Amygdala (tissue), 56 donors: ENCODE measurements around the gene PNRC2.
A peak's percentile ranks its signal among the peaks of the same experiment; 100 is the strongest.
"Not testable (repeated sequence)": the region's sequence is repeated elsewhere in the genome, so short reads cannot be mapped to it uniquely, and the experiment has no call there.

Experiments used
- DNase-seq, 56 donors: peaks; one replicate each; lab custom pipeline; 2025; lab: John Stamatoyannopoulos, UW

The PNRC2 gene

DNA sequence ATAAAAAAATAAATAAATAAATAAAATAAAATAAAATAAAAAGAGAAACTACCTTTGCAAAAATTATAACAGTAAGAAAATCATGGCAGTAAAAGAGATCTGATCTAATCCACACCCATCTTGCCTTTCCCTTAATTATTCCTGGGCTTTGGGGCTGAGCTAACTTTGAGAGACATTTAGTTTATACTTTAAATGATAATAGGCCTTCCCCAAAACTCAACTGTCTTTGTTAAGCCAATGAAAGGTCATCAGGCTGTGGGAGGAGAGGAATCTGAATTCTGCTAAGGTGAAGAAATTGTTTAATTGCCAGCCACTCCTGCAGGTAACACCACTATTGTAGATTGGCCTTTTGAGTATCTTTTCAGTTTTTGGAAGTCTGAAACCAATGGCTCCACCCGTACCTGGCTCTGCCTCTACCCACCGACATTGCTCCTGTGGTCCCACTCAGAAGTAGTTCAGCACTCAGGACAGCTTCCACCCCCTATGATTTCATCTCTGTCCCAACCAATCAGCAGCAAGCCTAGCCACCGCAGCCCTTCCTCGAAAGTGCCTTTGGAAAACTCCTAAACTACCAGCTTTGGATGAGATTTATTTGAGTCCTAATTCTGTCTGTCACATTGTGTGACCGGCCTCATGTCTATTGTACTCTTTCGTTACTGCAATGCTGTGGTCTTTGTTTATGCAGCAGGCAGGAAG, 23.0 kb upstream of the PNRC2 start:
- no peak for DNase-seq

DNA sequence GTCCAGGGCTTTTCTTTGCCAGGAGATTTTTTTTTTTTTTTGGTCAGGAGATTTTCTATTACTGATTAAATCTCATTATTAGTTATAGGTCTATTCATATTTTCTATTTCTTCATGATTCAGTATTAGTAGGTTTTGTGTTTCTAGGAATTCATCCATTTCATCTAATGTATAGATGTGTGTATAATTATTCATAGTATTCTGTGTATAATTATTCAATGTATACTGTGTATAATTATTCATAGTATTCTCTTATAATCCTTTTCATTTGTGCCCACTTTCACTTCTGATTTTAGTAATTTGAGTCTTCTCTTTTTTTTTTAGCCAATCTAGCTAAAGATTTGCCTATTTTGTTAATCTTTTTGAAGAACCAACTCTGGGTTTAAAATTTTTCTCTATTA, 12.3 kb upstream of the PNRC2 start:
- DNase-seq = no peak

- no peak for DNase-seq
Measured at GRCh38 chr1:23953020-23953419, 6.6 kb upstream of the PNRC2 start.

DNA sequence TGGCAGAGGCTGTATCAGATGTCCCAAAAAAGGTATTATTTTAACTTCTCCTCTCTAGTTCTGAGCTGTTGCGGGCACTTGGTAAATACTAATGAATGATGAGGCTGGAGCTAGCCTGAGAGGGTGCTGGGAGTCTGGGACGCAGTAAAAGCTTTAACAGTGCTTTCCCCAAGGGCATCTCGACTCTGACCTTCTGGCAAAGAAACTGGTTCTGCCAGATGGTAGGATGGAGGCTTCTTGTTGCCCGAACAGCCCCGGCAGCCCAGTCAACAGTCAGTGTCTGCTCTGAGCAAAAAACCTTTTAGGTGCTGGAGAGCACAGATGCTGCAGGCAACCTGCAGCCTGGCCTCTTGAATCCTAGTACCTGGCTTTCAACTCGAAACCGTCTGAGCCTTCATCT, 2.5 kb upstream of the PNRC2 start:
- no peak for DNase-seq

DNA sequence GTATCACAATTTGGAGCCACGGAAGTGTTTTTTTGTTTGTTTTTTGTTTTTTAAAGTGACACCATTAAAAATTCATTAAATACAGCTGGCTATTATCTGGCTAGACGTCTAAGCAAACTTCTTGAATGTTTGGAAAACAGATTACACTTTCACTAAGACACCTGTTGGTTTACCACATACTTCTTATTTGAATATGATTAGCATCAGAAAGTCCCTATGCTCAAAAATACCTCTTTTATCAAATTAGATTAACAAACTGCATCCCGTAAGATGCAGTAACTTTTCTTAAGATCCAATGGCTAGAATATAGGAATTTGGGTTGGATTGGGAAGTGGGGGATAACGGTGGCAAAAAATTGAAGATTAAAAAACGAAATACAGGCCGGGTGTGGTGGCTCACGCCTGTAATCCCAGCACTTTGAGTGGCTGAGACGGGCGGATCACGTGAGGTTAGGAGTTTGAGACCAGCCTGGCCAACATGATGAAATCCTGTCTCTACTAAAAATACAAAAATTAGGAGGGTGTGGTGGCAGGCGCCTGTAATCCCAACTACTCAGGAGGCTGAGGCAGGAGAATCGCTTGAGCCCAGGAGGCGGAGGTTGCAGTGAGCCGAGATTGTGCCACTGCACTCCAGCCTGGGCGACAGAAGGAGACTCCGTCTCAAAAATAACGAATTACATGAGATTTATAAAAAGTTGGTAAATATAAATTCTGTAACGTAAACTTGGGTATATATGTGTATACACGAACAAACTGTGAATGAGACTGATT, 1.4 kb upstream of the PNRC2 start:
- DNase-seq = not testable (repeated sequence)

- peak in 49 of 56 donors; percentile 17 to 85 (median 62) for DNase-seq
Measured at GRCh38 chr1:23958810-23959460, 693 bp upstream of the PNRC2 start.

DNA sequence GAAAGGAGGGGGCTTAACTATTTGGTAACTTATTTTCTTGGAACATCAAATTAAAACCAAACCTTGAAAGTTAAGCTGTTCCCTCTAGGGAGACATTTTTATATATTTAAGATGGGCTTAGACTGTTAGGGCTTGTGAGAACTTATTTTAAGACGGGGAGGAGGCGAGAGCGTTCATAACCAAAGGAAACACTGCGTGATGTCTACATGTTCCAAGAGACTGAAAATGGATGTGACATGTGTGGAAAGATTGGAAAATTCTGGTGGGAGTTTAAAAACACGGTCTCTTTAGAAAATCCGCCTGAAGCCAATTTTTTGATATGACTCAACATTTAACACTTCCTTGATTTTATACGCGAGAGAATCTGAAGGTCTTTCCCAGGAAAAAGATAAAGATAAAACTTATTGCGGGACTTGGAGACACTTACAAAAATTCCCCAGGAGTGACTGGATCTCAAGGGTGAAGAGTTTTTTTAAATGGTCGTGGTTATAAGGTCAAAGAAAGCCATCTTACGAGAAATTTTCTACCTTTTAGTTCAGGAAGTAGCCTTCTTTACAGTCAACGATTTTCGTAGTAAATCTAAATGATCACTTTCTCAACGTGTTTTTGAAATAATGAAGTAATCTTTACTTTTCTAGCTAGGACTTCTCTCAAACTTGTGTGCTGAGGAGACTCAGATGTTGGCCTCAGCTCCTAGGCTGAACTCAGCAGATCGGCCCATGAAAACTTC, 828 bp downstream of the PNRC2 start:
- DNase-seq = peak in 3 of 56 donors; percentile 21 to 35 (median 25)

DNA sequence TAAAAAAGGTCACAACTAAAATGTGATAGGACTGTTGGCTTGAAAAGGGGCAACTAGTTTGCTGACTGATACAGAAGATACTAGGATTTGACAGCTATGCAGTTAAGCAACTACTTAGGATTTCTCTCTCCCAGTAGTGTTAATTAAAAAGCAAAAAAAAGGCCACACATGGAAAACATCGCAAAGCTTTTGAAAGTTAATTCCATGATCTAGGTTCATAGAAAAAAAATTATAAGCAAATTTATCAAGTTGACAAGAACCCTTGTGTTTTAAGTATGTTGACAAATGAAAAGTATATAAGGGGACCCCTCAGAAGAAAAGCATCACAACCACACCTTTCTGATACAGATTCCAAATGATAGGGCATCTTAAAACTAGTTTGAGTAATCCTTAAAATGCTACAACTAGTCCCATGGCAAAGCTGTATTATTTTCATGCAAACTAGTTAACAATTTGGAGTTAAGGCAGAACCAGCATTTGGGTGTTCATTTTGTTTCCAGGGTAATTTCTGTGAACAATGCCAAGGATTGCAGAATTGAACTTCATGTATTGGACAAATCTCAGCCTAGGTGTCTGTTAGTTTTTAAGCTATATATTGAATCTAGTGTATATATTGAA, 4.1 kb downstream of the PNRC2 start:
- DNase-seq = no peak

DNA sequence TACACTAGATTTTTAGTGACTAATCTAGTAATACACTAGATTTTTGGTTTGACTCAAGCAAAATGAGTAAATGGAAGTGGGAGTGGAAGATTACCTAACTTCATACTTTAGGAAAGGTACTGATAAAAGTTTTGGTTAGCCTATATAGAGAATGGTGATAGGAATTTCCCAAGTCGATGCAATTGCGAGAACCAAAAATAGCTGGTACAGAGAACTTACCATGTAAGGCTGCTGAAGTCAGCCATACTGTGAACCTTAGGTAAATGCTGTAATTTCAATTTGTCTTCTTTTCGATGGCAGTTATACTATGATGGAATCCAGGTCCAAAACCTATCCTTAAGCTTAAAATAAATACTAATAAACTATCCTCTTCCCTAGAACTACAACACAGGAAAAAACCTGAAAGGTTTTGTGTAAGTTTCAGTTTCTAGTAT, 4.6 kb downstream of the PNRC2 start:
- no peak for DNase-seq

GRCh38 chr1:23964790-23965740, 5.4 kb downstream of the PNRC2 start:
- no peak for DNase-seq

- no peak for DNase-seq
Measured at GRCh38 chr1:23966973-23967493, 7.4 kb downstream of the PNRC2 start.

DNA sequence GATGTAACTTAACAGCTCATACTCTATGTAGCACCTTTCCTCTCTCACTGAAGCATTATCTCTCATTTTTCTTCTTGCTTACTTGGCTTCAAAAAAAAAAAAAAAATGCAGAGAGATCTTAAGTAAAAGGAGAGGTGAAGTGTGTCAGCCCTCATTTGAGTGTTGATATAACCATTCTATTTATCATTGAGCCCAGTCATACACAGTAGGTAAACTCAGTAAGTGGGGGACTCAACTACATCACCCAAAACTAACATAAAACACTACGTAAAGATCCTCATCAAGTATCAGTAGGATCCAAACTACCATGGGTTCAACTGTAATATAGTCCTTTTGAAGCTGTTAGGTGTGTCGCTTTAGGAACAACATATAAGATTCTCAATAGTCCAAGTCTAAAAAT, 8.2 kb downstream of the PNRC2 start:
- DNase-seq = no peak

- no peak for DNase-seq
Measured at GRCh38 chr1:23977187-23977853, 17.7 kb downstream of the PNRC2 start.

GRCh38 chr1:23977854-23978191, 18.2 kb downstream of the PNRC2 start:
- DNase-seq = no peak

DNA sequence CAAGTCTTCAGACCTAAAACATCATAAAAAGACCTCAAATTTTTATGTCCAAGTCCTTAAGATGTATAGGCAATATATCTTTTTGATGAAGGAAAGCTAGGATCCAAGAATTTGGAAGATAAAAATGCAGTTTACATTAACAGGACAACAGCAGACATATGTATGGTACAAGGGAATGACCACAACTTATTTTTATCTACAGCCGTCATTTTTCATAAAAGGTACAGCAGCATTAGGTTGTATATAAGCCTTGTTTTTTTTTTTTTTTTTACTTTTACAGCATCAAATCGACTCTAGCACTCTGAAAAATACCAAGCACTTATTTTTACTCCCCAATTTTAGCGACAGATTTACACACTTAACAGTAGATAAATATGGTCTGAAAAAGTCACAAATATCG, 19.2 kb downstream of the PNRC2 start:
- no peak for DNase-seq

DNA sequence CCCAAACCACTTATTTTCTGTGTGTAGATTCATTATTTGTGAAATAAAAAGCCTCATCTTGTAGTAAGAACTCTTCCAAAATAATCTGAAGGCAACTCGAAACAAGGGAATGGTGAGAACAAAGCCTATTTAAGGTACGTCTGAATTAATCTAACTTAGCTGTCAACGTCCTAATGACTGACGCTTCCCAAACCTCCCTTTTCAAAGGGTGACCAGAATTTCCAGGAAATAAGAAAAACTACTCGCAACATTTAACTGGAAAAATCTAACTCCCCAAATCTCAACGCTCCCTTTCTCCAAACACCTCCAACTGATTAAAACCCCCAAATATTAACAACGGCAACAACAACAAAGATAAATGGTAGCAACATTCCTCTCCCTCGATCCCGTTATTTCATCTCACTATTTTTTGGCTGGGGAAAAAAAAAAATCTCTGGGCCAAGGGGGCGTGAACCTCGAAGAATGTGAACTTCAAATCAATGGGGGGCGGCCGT, 19.8 kb downstream of the PNRC2 start:
- DNase-seq = no peak

- peak; percentile 81 to 99 (median 96) for DNase-seq
Measured at GRCh38 chr1:23979881-23980727, 20.5 kb downstream of the PNRC2 start, which contains the start of gene SRSF10. Gene SRSF10, minus strand, starts transcription at chr1:23980327. Its CDS starts 72 bp downstream, at chr1:23980255.
